ENCODE results near the gene SCCPDH. TPM values are rescaled to one million over a fixed set of nuclear protein-coding genes. Genes with fewer than 3 reads are reported as not detected.

The SCCPDH gene
- total and polyA plus RNA-seq, 2 of the 13 experiments (the other 11 are each of a cell fraction or from before 2014, with no cell fraction given): 36.7 to 62.3 TPM

DNA sequence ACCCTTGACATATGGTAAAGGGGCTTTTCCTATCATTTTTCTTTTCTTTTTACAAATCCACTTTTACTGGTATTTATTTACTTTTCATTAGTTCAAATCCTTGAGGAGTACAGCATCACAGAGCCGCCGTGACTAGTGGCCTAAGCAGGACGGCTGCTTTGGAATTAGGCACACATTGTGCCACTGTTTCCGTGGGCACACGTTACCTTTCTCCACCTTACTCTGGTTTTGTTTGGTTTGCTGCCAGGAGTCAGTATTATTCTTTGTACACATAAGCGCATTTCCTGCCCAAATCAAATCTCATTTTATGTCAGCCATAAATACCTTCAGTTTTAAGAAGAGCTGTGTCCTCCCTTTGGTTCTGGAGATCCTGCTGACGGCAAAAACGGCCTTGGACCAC, 31.2 kb downstream of the SCCPDH start:
- H3K27me3 ChIP-seq (ENCODE audit: control insufficient read depth in 1 of 2, insufficient read depth in 2 of 2, low read length in 2 of 2): no peaks in the 10 kb centered on the region
- H3K4me3 ChIP-seq (replicated peaks in 1 of 3; ENCODE audit: insufficient read depth in 1 of 3, low read depth in 2 of 3, low read length in 3 of 3): no peak overlapping the region
- peaks cover 10 to 17% of the 10 kb centered on the region in 2 experiments for H3K36me3 ChIP-seq (replicated peaks in 1 of 2; ENCODE audit: control insufficient read depth in 1 of 2, insufficient read depth in 2 of 2, low read length in 2 of 2)
- no peak for DNase-seq (ENCODE audit: low spot score)
- H3K4me1 ChIP-seq (ENCODE audit: insufficient read depth, low read length): no peaks in the 10 kb centered on the region
- intact Hi-C loops (cut with micrococcal nuclease; ENCODE audit: unreplicated experiment): loop anchor here (2.0 kb wide), 1 partner anchor 59 kb away; no protein-coding TSS in a partner anchor
- no peak overlapping the region for H3K9ac ChIP-seq (ENCODE audit: insufficient read depth, low read depth, low read length)
- ATAC-seq: no peak
- no peak overlapping the region for H3K27ac ChIP-seq (ENCODE audit: extremely low read length, insufficient read depth, low read length)
- H3K79me2 ChIP-seq (ENCODE audit: insufficient read depth, low read length): no peaks in the 10 kb centered on the region
- no peak overlapping the region for H3K4me2 ChIP-seq (ENCODE audit: low read depth, low read length)
- 98% methylated on average over 8 of the region's 8 CpGs for WGBS (ENCODE audit: low lambda C conversion rate)
- no peaks in the 10 kb centered on the region for H3K9me3 ChIP-seq (ENCODE audit: low read length)
- H2AFZ ChIP-seq (ENCODE audit: low read length): no peak overlapping the region
- no peaks in the 10 kb centered on the region for H4K20me1 ChIP-seq (ENCODE audit: insufficient read depth, low read length)
- in situ Hi-C loops (cut with HindIII; ENCODE audit: extremely low pct_ligation_motif_present, low pct_unique_long_range_greater_than_20kb): no loop called here
- ChIA-PET CTCF (ENCODE audit: low intra/inter-chr PET ratio, low total read pairs) (interaction anchor here (3.0 kb wide), 1 partner anchor 66 kb away, joined by 24 read pairs; no protein-coding TSS in a partner anchor), POLR2A (no interaction called here)
- BruUV-seq (replicated peaks): no TSS peak
- no peak for FAIRE-seq
- no peak for TF ChIP-seq NCOA1 (CRISPR knock-in tag; IDR thresholded peaks at IDR 0.05)
- TF ChIP-seq BRF2 (CRISPR knock-in tag; IDR thresholded peaks at IDR 0.05): no peak
- TF ChIP-seq GPN1 (CRISPR knock-in tag; IDR thresholded peaks at IDR 0.05; ENCODE audit: borderline replicate concordance): no peak
- TF ChIP-seq MIXL1 (CRISPR knock-in tag; IDR thresholded peaks at IDR 0.05): no peak
- TF ChIP-seq PHF20 (CRISPR knock-in tag; IDR thresholded peaks at IDR 0.05): no peak
- no peak for TF ChIP-seq ASH2L (IDR thresholded peaks at IDR 0.05; ENCODE audit: insufficient read length, low read depth, low read length)
- no peak for TF ChIP-seq ZNF879 (CRISPR knock-in tag; IDR thresholded peaks at IDR 0.05)
- TF ChIP-seq ZC3H4 (CRISPR knock-in tag; IDR thresholded peaks at IDR 0.05; ENCODE audit: borderline replicate concordance): no peak
- TF ChIP-seq ARNT (IDR thresholded peaks at IDR 0.05): no peak
- no peak for TF ChIP-seq GRHL1 (CRISPR knock-in tag; conservative IDR thresholded peaks at IDR 0.05)
- no peak for TF ChIP-seq THAP9 (CRISPR knock-in tag; IDR thresholded peaks at IDR 0.05; ENCODE audit: borderline replicate concordance)
- no peak for TF ChIP-seq LRRFIP1 (CRISPR knock-in tag; conservative IDR thresholded peaks at IDR 0.05)
- TF ChIP-seq, protein P1, sequence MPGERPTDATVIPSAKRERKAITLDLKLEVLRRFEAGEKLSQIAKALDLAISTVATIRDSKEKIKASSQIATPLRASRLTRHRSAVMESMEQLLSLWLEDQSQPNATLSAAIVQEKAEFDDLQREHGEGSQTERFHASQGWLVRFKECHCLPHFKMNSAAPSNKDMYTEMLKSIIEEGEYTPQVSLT (CRISPR knock-in tag; IDR thresholded peaks at IDR 0.05; ENCODE audit: borderline replicate concordance, low read depth): no peak
- no peak for TF ChIP-seq ATF7-NPFF (CRISPR knock-in tag; IDR thresholded peaks at IDR 0.05; ENCODE audit: low read depth)
- no peak for TF ChIP-seq ZNF225 (CRISPR knock-in tag; IDR thresholded peaks at IDR 0.05)

Measured in HepG2 (cell line).